GM19351 (cell line): Measurements from ENCODE around the gene ST8SIA1.
"Not testable (repeated sequence)": the region's sequence is repeated elsewhere in the genome, so short reads cannot be mapped to it uniquely, and the experiment has no call there.

Experiments
- ATAC-seq: cut with Tn5 transposase; IDR thresholded peaks from one replicate; pipeline ENCODE4 v1.9.1; 2021; ENCODE audit warnings: mild to moderate bottlenecking, moderate library complexity; ENCODE audit not compliant: unreplicated experiment

The ST8SIA1 gene

GRCh38 chr12:22334410-22335100, at the start of gene ST8SIA1:
Gene ST8SIA1, minus strand, starts transcription at chr12:22334707. Its CDS starts 475 bp downstream, at chr12:22334232.
- ATAC-seq: no peak

- ATAC-seq: no peak
Measured at GRCh38 chr12:22380031-22380430, 45.5 kb upstream of the ST8SIA1 start.

- ATAC-seq: no peak
Measured at GRCh38 chr12:22377731-22378496, 43.4 kb upstream of the ST8SIA1 start.

GRCh38 chr12:22376596-22377150, 42.2 kb upstream of the ST8SIA1 start:
- ATAC-seq: not testable (repeated sequence)

GRCh38 chr12:22374508-22374907, 40.0 kb upstream of the ST8SIA1 start:
- ATAC-seq: peak; percentile 78

- ATAC-seq: no peak
Measured at GRCh38 chr12:22372277-22372837, 37.9 kb upstream of the ST8SIA1 start.

GRCh38 chr12:22366181-22366580, 31.7 kb upstream of the ST8SIA1 start:
- no peak for ATAC-seq

GRCh38 chr12:22361785-22362184, 27.3 kb upstream of the ST8SIA1 start:
- ATAC-seq: no peak

GRCh38 chr12:22360774-22361173, 26.3 kb upstream of the ST8SIA1 start:
- ATAC-seq: no peak

- ATAC-seq: no peak
Measured at GRCh38 chr12:22357531-22357930, 23.0 kb upstream of the ST8SIA1 start.

GRCh38 chr12:22356231-22356630, 21.7 kb upstream of the ST8SIA1 start:
- no peak for ATAC-seq

GRCh38 chr12:22355011-22355580, 20.6 kb upstream of the ST8SIA1 start:
- ATAC-seq: no peak

GRCh38 chr12:22353615-22354325, 19.3 kb upstream of the ST8SIA1 start:
- ATAC-seq: no peak

- no peak for ATAC-seq
Measured at GRCh38 chr12:22350886-22351285, 16.4 kb upstream of the ST8SIA1 start.

- no peak for ATAC-seq
Measured at GRCh38 chr12:22348208-22348607, 13.7 kb upstream of the ST8SIA1 start.

GRCh38 chr12:22340143-22340542, 5.6 kb upstream of the ST8SIA1 start:
- no peak for ATAC-seq

GRCh38 chr12:22339691-22340090, 5.2 kb upstream of the ST8SIA1 start:
- ATAC-seq: no peak

- ATAC-seq: no peak
Measured at GRCh38 chr12:22335794-22336166, 1.3 kb upstream of the ST8SIA1 start.

GRCh38 chr12:22333713-22334409, 646 bp downstream of the ST8SIA1 start:
- no peak for ATAC-seq

- no peak for ATAC-seq
Measured at GRCh38 chr12:22333186-22333712, 1.3 kb downstream of the ST8SIA1 start.
